GM23338 (cell line): ENCODE measurements around the gene SYNE2. TPM values are rescaled to one million over a fixed set of nuclear protein-coding genes. Genes with fewer than 3 reads are reported as not detected.

Experiments
- ATAC-seq: fragments of 200-7000 bp; cut with Tn5 transposase; 3 replicates; pipeline ENCODE4 v1.9.1; 2020
- DNase-seq: peaks from one replicate; pipeline ENCODE4 v3.0.0-alpha.2; 2015; ENCODE audit warnings: low spot score
- H2AFZ ChIP-seq: fragments of 200-600 bp; sonication (generic); 2 replicates; pipeline ENCODE4 v1.8.0; 2016; ENCODE audit warnings: antibody characterized with exemption, mild to moderate bottlenecking, moderate library complexity
- H3F3A ChIP-seq: fragments of 200-600 bp; sonication (generic); replicated peaks from 2 replicates; pipeline ENCODE4 v1.8.0; 2017; ENCODE audit warnings: antibody characterized with exemption, mixed run types, low read depth
- H3K27ac ChIP-seq: fragments of 200-600 bp; sonication (generic); 2 replicates; pipeline ENCODE4 v1.6.1; 2016; ENCODE audit warnings: low read depth
- H3K27me3 ChIP-seq: fragments of 200-600 bp; sonication (generic); 2 replicates; pipeline ENCODE4 v1.8.0; 2016; ENCODE audit warnings: mild to moderate bottlenecking, mixed run types, moderate library complexity; ENCODE audit not compliant: insufficient read depth
- H3K36me3 ChIP-seq: fragments of 200-600 bp; sonication (generic); 2 replicates; pipeline ENCODE4 v1.8.0; 2016; ENCODE audit warnings: mild to moderate bottlenecking; ENCODE audit not compliant: insufficient read depth
- H3K4me1 ChIP-seq: fragments of 200-600 bp; sonication (generic); 2 replicates; pipeline ENCODE4 v1.8.0; 2016; ENCODE audit warnings: mild to moderate bottlenecking, moderate library complexity; ENCODE audit not compliant: insufficient read depth
- H3K4me2 ChIP-seq: fragments of 200-600 bp; sonication (generic); 2 replicates; pipeline ENCODE4 v1.7.1; 2017; ENCODE audit warnings: mixed run types
- H3K4me3 ChIP-seq: fragments of 200-600 bp; sonication (generic); 2 replicates; pipeline ENCODE4 v1.6.1; 2016; ENCODE audit warnings: mixed run types
- H3K79me2 ChIP-seq: fragments of 200-600 bp; sonication (generic); replicated peaks from 2 replicates; pipeline ENCODE4 v1.8.0; 2017; ENCODE audit warnings: mild to moderate bottlenecking; ENCODE audit not compliant: insufficient read depth
- H3K9me2 ChIP-seq: fragments of 200-600 bp; sonication (generic); 2 replicates; pipeline ENCODE4 v1.8.0; 2017; ENCODE audit not compliant: insufficient read depth
- H4K20me1 ChIP-seq: fragments of 200-600 bp; sonication (generic); replicated peaks from 2 replicates; pipeline ENCODE4 v1.8.0; 2017; ENCODE audit warnings: mild to moderate bottlenecking; ENCODE audit not compliant: insufficient read depth
- H3K27ac Mint-ChIP-seq: 2 replicates; pipeline ENCODE4 v1.8.0; 2020; ENCODE audit warnings: inconsistent platforms, mild to moderate bottlenecking, moderate library complexity, mixed read lengths
- H3K27me3 Mint-ChIP-seq: 3 replicates; pipeline ENCODE4 v1.8.0; 2022; ENCODE audit warnings: low read depth, mild to moderate bottlenecking, moderate library complexity, mixed read lengths, inconsistent platforms; ENCODE audit not compliant: insufficient read depth, poor library complexity
- H3K36me3 Mint-ChIP-seq: 3 replicates; pipeline ENCODE4 v1.8.0; 2021; ENCODE audit warnings: low read depth, mild to moderate bottlenecking, inconsistent platforms, moderate library complexity, mixed read lengths
- H3K4me1 Mint-ChIP-seq: 3 replicates; pipeline ENCODE4 v1.8.0; 2020; ENCODE audit warnings: mild to moderate bottlenecking, inconsistent platforms, mixed read lengths
- H3K4me3 Mint-ChIP-seq: 3 replicates; pipeline ENCODE4 v1.8.0; 2021; ENCODE audit warnings: moderate library complexity, mild to moderate bottlenecking, inconsistent platforms, mixed read lengths
- H3K9me3 Mint-ChIP-seq: 3 replicates; pipeline ENCODE4 v1.8.0; 2020; ENCODE audit warnings: moderate library complexity, mild to moderate bottlenecking, inconsistent platforms, mixed read lengths
- REST ChIP-seq: IDR thresholded peaks from one replicate; pipeline ENCODE4 v1.6.1; 2018; ENCODE audit warnings: antibody characterized with exemption; ENCODE audit not compliant: unreplicated experiment
- ZNF462 ChIP-seq: fragments of 250-450 bp; sonication (Bioruptor Pico); IDR thresholded peaks from 2 replicates; pipeline ENCODE4 v1.5.0; 2020; ENCODE audit warnings: mild to moderate bottlenecking, moderate library complexity
- polyA plus RNA-seq: library from polyadenylated mRNA; unstranded; fragments of >200 nt; fragmentation: Nextera tagmentation; extraction: Ambion mirVana; gene quantifications from 2 replicates; pipeline ENCODE4 v1.2.1, GENCODE V29; 2016
- total RNA-seq: library from RNA; depleted of rRNA; stranded (reverse); fragments of >200 nt; shearing (Covaris generic); gene quantifications from 2 replicates; pipeline ENCODE4 v1.2.3, GENCODE V29; 2014

The SYNE2 gene
- total and polyA plus RNA-seq, 2 experiments from 2014 or later: 34.3 to 86.5 TPM

GRCh38 chr14:63995285-63995684 is 142.5 kb downstream of the SYNE2 start:
- no peak for ATAC-seq
- H3K27me3 Mint-ChIP-seq: peaks cover 2% of the 10 kb centered on the region
- peaks cover 36% of the 10 kb centered on the region for H3K36me3 Mint-ChIP-seq
- no peak for DNase-seq
- H3K27ac Mint-ChIP-seq: no peak overlapping the region
- Histone ChIP-seq H3K79me2 (no peaks in the 10 kb centered on the region), H3K36me3 (peaks cover 13% of the 10 kb centered on the region), H3K9me2 (no peaks in the 10 kb centered on the region), H4K20me1 (no peaks in the 10 kb centered on the region), H3K27me3 (no peaks in the 10 kb centered on the region), H2AFZ (no peak overlapping the region), H3K4me1 (no peaks in the 10 kb centered on the region), H3K27ac (no peak overlapping the region), H3K4me3 (no peak overlapping the region), H3F3A (no peaks in the 10 kb centered on the region), H3K4me2 (no peak overlapping the region)
- no peak for TF ChIP-seq REST
- no peak for TF ChIP-seq ZNF462 (CRISPR knock-in tag)
- H3K4me3 Mint-ChIP-seq: no peak overlapping the region
- H3K9me3 Mint-ChIP-seq: no peaks in the 10 kb centered on the region
- 0 out of 3 replicates have a peak, but pooled peaks cover 3% of the 10 kb centered on the region for H3K4me1 Mint-ChIP-seq
